MM.1S (cell line): ENCODE data around the gene ASTN1.

Source experiments
- EZH2 ChIP-seq: fragments of 300-600 bp; sonication (generic); optimal IDR thresholded peaks from 2 replicates; pipeline ENCODE3; 2017; ENCODE audit warnings: low read depth, mild to moderate bottlenecking, antibody characterized with exemption, low read length, mixed read lengths
- EZH2phosphoT487 ChIP-seq: fragments of 300-600 bp; sonication (generic); IDR thresholded peaks from 2 replicates; pipeline ENCODE4 v1.6.1; 2018; ENCODE audit warnings: antibody characterized with exemption, low read length
- TF ChIP-seq, protein P1 (sequence below): fragments of 300-600 bp; sonication (generic); IDR thresholded peaks from 2 replicates; pipeline ENCODE4 v1.5.1; 2016; ENCODE audit warnings: antibody characterized with exemption, low read length, mixed read lengths

DNA sequence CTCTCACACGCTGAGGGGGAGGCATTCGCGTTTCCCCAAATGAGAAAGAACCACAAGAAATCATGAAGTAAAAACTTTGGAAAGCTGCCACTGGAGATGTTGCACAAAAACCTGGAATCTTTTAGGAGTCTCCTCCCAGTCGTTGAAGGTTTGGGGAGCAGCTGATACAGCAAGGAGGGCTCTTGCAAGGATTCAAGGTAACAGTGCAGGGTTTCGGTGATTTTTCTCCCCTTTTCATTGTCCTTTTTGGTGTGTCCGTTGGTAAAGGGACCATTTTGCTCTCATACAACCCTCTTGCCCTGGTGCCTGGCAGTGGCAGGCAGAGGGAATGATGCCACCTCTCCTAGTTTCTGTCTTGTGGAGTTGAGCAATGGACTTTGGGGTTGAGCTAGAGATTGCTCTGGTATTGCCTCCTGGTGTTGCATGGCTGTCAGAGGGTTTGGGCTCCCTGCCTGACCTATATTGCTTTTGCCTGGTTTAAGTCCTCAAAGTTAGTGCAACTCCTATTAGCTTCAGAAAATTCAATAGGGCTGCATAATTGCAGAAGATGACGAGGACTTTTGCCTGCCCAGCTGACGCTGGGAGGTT is 7.1 kb upstream of the ASTN1 start:
- TF ChIP-seq, protein P1, sequence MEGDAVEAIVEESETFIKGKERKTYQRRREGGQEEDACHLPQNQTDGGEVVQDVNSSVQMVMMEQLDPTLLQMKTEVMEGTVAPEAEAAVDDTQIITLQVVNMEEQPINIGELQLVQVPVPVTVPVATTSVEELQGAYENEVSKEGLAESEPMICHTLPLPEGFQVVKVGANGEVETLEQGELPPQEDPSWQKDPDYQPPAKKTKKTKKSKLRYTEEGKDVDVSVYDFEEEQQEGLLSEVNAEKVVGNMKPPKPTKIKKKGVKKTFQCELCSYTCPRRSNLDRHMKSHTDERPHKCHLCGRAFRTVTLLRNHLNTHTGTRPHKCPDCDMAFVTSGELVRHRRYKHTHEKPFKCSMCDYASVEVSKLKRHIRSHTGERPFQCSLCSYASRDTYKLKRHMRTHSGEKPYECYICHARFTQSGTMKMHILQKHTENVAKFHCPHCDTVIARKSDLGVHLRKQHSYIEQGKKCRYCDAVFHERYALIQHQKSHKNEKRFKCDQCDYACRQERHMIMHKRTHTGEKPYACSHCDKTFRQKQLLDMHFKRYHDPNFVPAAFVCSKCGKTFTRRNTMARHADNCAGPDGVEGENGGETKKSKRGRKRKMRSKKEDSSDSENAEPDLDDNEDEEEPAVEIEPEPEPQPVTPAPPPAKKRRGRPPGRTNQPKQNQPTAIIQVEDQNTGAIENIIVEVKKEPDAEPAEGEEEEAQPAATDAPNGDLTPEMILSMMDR, result no peak
- TF ChIP-seq EZH2 (no peak), EZH2phosphoT487 (no peak)
